Loucy (cell line): ENCODE data around the gene CXCL14.

Experiments
- H2AFZ ChIP-seq: fragments of 200-600 bp; sonication (generic); 2 replicates; pipeline ENCODE4 v1.6.0; 2016; ENCODE audit warnings: antibody characterized with exemption, mild to moderate bottlenecking, low read length, moderate library complexity
- H3F3A ChIP-seq: fragments of 200-600 bp; 2 replicates; pipeline ENCODE4 v1.6.0; 2016; ENCODE audit warnings: antibody characterized with exemption, low read depth, mild to moderate bottlenecking
- H3K27me3 ChIP-seq: fragments of 200-600 bp; sonication (generic); 2 replicates; pipeline ENCODE4 v1.6.1; 2014; ENCODE audit warnings: low read length, mild to moderate bottlenecking; ENCODE audit not compliant: insufficient read depth, poor library complexity, severe bottlenecking
- H3K36me3 ChIP-seq: fragments of 200-600 bp; sonication (generic); 2 replicates; pipeline ENCODE4 v1.6.1; 2016; ENCODE audit warnings: low read length; ENCODE audit not compliant: insufficient read depth
- H3K4me1 ChIP-seq: fragments of 200-600 bp; sonication (generic); 2 replicates; pipeline ENCODE4 v1.5.1; 2014; ENCODE audit warnings: low read length, mild to moderate bottlenecking; ENCODE audit not compliant: insufficient read depth, poor library complexity, severe bottlenecking
- H3K4me2 ChIP-seq: fragments of 200-600 bp; sonication (generic); 2 replicates; pipeline ENCODE4 v1.6.0; 2014; ENCODE audit warnings: antibody characterized with exemption, low read length, low read depth, mild to moderate bottlenecking; ENCODE audit not compliant: poor library complexity, severe bottlenecking
- H3K4me3 ChIP-seq: fragments of 200-600 bp; sonication (generic); 2 replicates; pipeline ENCODE4 v1.5.1; 2014; ENCODE audit warnings: low read length, mild to moderate bottlenecking, mixed read lengths; ENCODE audit not compliant: poor library complexity, severe bottlenecking
- H3K79me2 ChIP-seq: fragments of 200-600 bp; sonication (generic); 2 replicates; pipeline ENCODE4 v1.6.1; 2014; ENCODE audit warnings: low read length; ENCODE audit not compliant: insufficient read depth
- H3K9ac ChIP-seq: fragments of 200-600 bp; sonication (generic); 2 replicates; pipeline ENCODE4 v1.6.0; 2014; ENCODE audit warnings: mild to moderate bottlenecking, low read depth, low read length, moderate library complexity; ENCODE audit not compliant: poor library complexity, severe bottlenecking
- H3K9me2 ChIP-seq: fragments of 200-600 bp; sonication (generic); replicated peaks from 2 replicates; pipeline ENCODE4 v1.6.1; 2016; ENCODE audit warnings: low read depth, low read length, mixed read lengths
- H3K9me3 ChIP-seq: fragments of 200-600 bp; sonication (generic); 2 replicates; pipeline ENCODE4 v1.6.1; 2014; ENCODE audit warnings: mild to moderate bottlenecking, antibody characterized with exemption, low read length, low read depth; ENCODE audit not compliant: insufficient read depth
- H4K20me1 ChIP-seq: fragments of 200-600 bp; sonication (generic); 2 replicates; pipeline ENCODE4 v1.6.0; 2014; ENCODE audit warnings: antibody characterized with exemption, low read length, mild to moderate bottlenecking; ENCODE audit not compliant: insufficient read depth, poor library complexity, severe bottlenecking
- EZH2phosphoT487 ChIP-seq: fragments of 200-600 bp; IDR thresholded peaks from 2 replicates; pipeline ENCODE4 v1.6.1; 2018; ENCODE audit warnings: antibody characterized with exemption, mild to moderate bottlenecking, moderate library complexity, borderline replicate concordance
- TF ChIP-seq, protein P1 (sequence below): fragments of 200-600 bp; sonication (generic); conservative IDR thresholded peaks from 2 replicates; pipeline ENCODE4 v1.5.1; 2014; ENCODE audit warnings: mild to moderate bottlenecking, antibody characterized with exemption, low read length

Gene CXCL14

DNA sequence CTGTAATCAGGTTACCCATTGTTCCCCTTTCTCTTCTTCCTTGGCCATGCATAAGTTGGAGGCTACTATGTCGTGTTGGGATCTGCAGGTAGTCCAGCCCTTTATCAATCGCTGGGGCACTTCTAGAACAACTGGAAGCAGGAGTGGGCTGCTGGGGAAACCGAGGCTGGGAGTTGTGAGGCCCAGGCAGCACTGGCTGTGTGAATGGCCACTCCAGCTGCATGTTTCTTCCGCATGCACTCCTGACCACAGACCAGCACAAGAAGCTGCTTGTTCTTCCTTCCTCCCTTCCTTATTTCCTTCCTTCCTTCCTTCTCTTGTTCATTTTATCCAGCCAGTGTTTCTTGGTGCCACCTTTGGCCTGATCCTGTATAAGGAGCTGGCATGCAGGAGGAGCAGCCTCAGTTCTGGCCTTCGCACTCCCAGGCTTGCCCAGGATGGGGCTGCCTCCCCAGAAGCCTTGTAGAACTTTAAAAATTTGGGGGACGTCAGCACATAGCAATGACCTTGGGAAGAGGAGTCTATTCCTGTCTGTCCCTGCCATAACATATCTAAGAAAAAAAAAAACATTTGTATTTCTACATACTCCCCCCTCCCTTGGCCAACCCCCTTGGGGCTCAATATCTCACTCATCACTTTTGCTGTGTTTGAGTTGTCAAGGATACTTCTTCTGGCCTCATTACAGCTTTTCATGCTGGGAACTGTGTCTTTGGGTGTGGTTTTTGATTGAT lies 20.8 kb upstream of the CXCL14 start:
- H3K9me2 ChIP-seq = no peaks in the 10 kb centered on the region
- peaks cover 10% of the 10 kb centered on the region for H3K4me1 ChIP-seq
- no peaks in the 10 kb centered on the region for H3K27me3 ChIP-seq
- H3K4me3 ChIP-seq = no peak overlapping the region
- no peaks in the 10 kb centered on the region for H4K20me1 ChIP-seq
- no peaks in the 10 kb centered on the region for H3K79me2 ChIP-seq
- TF ChIP-seq, protein P1, sequence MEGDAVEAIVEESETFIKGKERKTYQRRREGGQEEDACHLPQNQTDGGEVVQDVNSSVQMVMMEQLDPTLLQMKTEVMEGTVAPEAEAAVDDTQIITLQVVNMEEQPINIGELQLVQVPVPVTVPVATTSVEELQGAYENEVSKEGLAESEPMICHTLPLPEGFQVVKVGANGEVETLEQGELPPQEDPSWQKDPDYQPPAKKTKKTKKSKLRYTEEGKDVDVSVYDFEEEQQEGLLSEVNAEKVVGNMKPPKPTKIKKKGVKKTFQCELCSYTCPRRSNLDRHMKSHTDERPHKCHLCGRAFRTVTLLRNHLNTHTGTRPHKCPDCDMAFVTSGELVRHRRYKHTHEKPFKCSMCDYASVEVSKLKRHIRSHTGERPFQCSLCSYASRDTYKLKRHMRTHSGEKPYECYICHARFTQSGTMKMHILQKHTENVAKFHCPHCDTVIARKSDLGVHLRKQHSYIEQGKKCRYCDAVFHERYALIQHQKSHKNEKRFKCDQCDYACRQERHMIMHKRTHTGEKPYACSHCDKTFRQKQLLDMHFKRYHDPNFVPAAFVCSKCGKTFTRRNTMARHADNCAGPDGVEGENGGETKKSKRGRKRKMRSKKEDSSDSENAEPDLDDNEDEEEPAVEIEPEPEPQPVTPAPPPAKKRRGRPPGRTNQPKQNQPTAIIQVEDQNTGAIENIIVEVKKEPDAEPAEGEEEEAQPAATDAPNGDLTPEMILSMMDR = no peak
- TF ChIP-seq EZH2phosphoT487 = no peak
- no peaks in the 10 kb centered on the region for H3F3A ChIP-seq
- H3K4me2 ChIP-seq = no peak overlapping the region
- no peaks in the 10 kb centered on the region for H3K9me3 ChIP-seq
- H3K36me3 ChIP-seq = no peaks in the 10 kb centered on the region
- H3K9ac ChIP-seq = no peak overlapping the region
- H2AFZ ChIP-seq = no peak overlapping the region

DNA sequence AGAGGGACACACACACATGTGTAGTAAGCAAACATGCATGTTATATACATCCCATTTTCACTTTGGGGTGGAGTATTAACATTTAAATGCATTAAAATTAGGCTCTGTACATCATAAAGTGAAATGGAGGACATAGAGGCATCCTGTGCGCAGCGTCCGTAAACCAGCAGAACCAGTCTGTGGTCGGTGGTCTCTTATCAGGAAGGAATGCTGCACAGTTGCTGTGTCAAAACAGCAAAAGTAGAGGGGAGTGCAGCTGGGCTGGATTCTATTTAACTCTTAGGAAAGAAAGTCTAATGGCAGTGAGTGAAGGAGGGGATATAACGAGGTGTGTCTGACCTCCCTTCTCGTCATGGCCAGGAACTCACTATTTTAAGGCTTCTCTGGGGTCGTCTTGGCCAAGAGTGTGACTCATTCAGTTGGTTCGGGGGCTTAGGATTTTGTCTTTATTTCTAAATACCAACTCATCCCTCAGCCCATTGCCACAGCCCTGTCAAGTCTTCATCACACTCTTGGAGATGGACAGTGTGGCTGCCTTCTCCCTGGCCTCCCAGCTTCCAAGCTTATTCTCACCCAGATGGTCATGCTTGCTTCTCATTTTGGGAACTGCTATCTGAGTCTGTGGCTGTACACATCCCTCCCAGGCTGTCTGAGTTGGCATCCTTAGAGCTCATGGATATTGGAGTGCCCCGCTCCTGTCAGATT lies 20.1 kb upstream of the CXCL14 start:
- no peak for TF ChIP-seq EZH2phosphoT487
- no peaks in the 10 kb centered on the region for H4K20me1 ChIP-seq
- no peak overlapping the region for H3K4me2 ChIP-seq
- no peaks in the 10 kb centered on the region for H3K27me3 ChIP-seq
- H3K4me3 ChIP-seq = no peak overlapping the region
- no peak overlapping the region for H3K9ac ChIP-seq
- no peaks in the 10 kb centered on the region for H3K79me2 ChIP-seq
- peaks cover 10% of the 10 kb centered on the region for H3K4me1 ChIP-seq
- no peaks in the 10 kb centered on the region for H3K36me3 ChIP-seq
- H3K9me3 ChIP-seq = no peaks in the 10 kb centered on the region
- no peaks in the 10 kb centered on the region for H3F3A ChIP-seq
- no peaks in the 10 kb centered on the region for H3K9me2 ChIP-seq
- no peak overlapping the region for H2AFZ ChIP-seq

DNA sequence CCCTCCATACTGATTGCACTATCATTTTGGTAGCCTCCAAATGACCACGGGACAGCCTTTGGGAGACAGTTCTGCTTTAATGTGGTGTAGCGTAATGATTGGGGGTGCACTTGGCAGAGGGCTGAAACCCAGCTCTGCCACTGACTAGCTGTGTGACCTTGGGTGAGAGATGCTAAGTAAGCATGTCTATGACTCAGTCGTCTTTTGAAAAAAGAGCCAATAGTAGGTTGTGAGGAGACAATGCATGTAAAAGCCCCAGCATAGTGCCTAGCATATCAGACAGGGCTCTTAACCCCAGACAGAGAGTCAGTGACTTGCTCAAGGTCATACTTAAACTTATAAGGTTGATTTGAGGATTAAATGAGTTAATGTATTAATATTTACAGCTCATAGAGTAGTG lies 18.0 kb upstream of the CXCL14 start:
- Histone ChIP-seq H3K9ac (no peak overlapping the region), H3F3A (no peaks in the 10 kb centered on the region), H3K36me3 (no peaks in the 10 kb centered on the region), H3K4me1 (no peaks in the 10 kb centered on the region), H2AFZ (no peak overlapping the region), H3K4me2 (no peak overlapping the region), H3K4me3 (no peak overlapping the region), H3K9me3 (no peaks in the 10 kb centered on the region), H4K20me1 (no peaks in the 10 kb centered on the region), H3K27me3 (no peaks in the 10 kb centered on the region), H3K9me2 (no peaks in the 10 kb centered on the region), H3K79me2 (no peaks in the 10 kb centered on the region)
- TF ChIP-seq, protein P1 = no peak
- no peak for TF ChIP-seq EZH2phosphoT487
